ENCODE results near the gene FEM1A. TPM values are rescaled to one million over a fixed set of nuclear protein-coding genes. Genes with fewer than 3 reads are reported as not detected.

Gene FEM1A
- total and polyA plus RNA-seq, 2 donors (not counting 1 experiment from before 2014, with no cell fraction given), result 5.8 to 18.7 TPM

DNA sequence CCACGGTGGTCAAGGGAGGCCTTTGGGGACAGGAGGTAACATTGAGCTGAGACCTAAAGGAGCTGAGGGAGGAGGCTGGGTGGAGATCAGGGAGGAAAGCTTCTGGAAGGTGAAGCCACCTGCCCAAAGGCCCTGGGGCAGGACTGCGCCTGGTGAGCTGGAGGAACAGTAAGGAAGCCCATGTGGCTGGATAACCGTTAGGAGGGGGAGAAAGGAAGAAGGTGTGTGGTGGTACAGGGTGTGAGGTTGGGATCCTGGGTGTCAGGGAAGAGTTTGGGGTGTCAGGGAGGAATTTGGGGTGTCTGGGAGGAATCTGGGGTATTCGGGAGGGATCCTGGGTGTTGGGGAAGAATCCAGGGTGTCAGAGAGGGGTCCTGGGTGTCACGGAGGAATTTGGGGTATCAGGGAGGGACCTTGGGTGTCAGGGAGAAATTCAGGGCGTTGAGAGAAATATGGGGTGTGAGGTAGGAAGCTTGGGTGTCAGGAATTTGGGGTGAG, 39.3 kb downstream of the FEM1A start:
- Histone ChIP-seq H3K79me2 (ENCODE audit: control insufficient read depth, insufficient read depth, low read length) (peaks cover 51% of the 10 kb centered on the region), H3K27me3 (replicated peaks in 1 of 4; ENCODE audit: control extremely low read depth in 1 of 4, control insufficient read depth in 3 of 4, insufficient read depth in 4 of 4, low read length in 3 of 4) (no peaks in the 10 kb centered on the region), H3K4me1 (ENCODE audit: control insufficient read depth in 2 of 2, insufficient read depth in 2 of 2, low read length in 2 of 2) (peaks cover 17 to 41% of the 10 kb centered on the region in 2 donors), H2AFZ (ENCODE audit: insufficient read depth, low read depth, low read length, poor library complexity, severe bottlenecking) (peak overlapping the region; percentile 75), H3K9ac (ENCODE audit: low read length) (peak overlapping the region; percentile 87), H3K4me3 (ENCODE audit: control extremely low read depth in 1 of 5, extremely low read depth in 1 of 5, insufficient read depth in 1 of 5, low read depth in 2 of 5, low read length in 4 of 5) (peak overlapping the region; percentile 84 to 96 (median 89)), H3K9me3 (ENCODE audit: control extremely low read depth in 1 of 3, control insufficient read depth in 2 of 3, insufficient read depth in 1 of 3, low read length in 2 of 3) (no peaks in the 10 kb centered on the region), H3K27ac (ENCODE audit: low read length in 2 of 2) (peak overlapping the region; percentile 91 to 92), H3K36me3 (replicated peaks in 1 of 2; ENCODE audit: control extremely low read depth in 1 of 2, control insufficient read depth in 1 of 2, extremely low read depth in 1 of 2, insufficient read depth in 2 of 2, low read length in 1 of 2) (no peaks in the 10 kb centered on the region), H4K20me1 (ENCODE audit: control insufficient read depth, insufficient read depth, low read length, poor library complexity, severe bottlenecking) (peaks cover 17% of the 10 kb centered on the region), H3K4me2 (replicated peaks; ENCODE audit: low read depth, low read length, poor library complexity, severe bottlenecking) (peak overlapping the region; percentile 93)
- TF ChIP-seq EZH2 (IDR thresholded peaks at IDR 0.05; ENCODE audit: borderline replicate concordance, insufficient read depth, low read depth, low read length, poor library complexity, severe bottlenecking), result no peak
- TF ChIP-seq, protein P1, sequence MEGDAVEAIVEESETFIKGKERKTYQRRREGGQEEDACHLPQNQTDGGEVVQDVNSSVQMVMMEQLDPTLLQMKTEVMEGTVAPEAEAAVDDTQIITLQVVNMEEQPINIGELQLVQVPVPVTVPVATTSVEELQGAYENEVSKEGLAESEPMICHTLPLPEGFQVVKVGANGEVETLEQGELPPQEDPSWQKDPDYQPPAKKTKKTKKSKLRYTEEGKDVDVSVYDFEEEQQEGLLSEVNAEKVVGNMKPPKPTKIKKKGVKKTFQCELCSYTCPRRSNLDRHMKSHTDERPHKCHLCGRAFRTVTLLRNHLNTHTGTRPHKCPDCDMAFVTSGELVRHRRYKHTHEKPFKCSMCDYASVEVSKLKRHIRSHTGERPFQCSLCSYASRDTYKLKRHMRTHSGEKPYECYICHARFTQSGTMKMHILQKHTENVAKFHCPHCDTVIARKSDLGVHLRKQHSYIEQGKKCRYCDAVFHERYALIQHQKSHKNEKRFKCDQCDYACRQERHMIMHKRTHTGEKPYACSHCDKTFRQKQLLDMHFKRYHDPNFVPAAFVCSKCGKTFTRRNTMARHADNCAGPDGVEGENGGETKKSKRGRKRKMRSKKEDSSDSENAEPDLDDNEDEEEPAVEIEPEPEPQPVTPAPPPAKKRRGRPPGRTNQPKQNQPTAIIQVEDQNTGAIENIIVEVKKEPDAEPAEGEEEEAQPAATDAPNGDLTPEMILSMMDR (IDR thresholded peaks at IDR 0.05), result no peak
- no peaks in the 10 kb centered on the region for H3K9me3 Mint-ChIP-seq (ENCODE audit: insufficient read depth)
- intact Hi-C loops (cut with micrococcal nuclease), result no loop called here
- ATAC-seq (ENCODE audit: low read depth), result no peak
- 60% methylated on average over 6 of the region's 6 CpGs for WGBS (ENCODE audit: insufficient coverage)
- H3K4me3 Mint-ChIP-seq, result peak overlapping the region; percentile 93
- DNase-seq, result peak; percentile 33
- ChIA-PET CTCF (interaction anchor here (0.9 to 11.1 kb wide), 10 partner anchors 10 to 98 kb away, joined by 3 to 135 read pairs (median 4); partner anchors contain the start of gene FEM1A), POLR2A (interaction anchor here (0.6 kb wide), 1 partner anchor 93 kb away, joined by 5 read pairs; no protein-coding TSS in a partner anchor)
- peak overlapping the region; percentile 93 for H3K27ac Mint-ChIP-seq
- H3K4me1 Mint-ChIP-seq, result peaks cover 30% of the 10 kb centered on the region
- no peaks in the 10 kb centered on the region for H3K27me3 Mint-ChIP-seq

DNA sequence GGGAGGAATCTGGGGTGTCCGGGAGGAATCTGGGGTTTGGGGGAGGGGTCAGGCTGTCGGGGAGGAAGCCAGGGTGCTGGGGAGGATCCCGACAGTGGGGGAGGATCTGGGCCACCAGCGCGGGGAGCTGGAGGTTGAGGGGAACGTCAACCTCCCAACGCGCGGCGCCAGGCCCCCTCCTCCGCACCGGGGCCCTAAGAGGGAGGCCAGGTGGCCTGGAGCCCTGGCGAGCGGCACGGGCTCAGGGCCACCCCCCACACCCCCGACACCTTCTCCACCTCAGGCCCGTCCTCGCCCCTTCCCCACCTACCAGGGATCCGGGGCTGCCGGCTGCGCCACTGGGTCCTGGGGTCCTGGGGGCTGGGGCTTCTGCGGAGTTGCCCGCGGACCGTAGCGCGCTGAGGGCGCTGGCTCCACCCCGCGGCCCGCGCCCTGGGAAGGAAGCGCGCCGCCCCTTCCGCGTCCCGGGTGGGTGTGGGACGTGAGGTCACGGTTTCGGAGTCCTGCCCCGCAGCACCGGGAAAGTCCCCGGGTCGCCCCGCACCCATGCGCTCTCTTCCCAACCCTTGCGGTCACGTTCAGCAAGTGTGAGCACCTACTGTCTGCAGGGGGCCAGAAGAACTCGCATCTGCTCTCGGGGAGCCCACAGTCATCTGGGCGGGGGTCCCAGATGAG, 39.9 kb downstream of the FEM1A start, which contains the start of gene TICAM1:
TSS of gene TICAM1 (minus strand) at position 409 of the 675 bp plus-strand sequence. CDS start 13,335 bp downstream, outside the sequence.
- POLR2A ChIA-PET, result interaction anchor here (0.7 kb wide), 1 partner anchor 15 kb away, joined by 4 read pairs; no protein-coding TSS in a partner anchor
- H3K4me2 ChIP-seq (replicated peaks; ENCODE audit: low read depth, low read length, poor library complexity, severe bottlenecking), result peak within 1 kb of the TSS; percentile 93
- Mint-ChIP-seq H3K9me3 (ENCODE audit: insufficient read depth) (no peaks in the 10 kb centered on the region), H3K27me3 (no peaks in the 10 kb centered on the region), H3K27ac (peak within 1 kb of the TSS; percentile 93), H3K4me1 (peaks cover 30% of the 10 kb centered on the region), H3K4me3 (peak within 1 kb of the TSS; percentile 93)
- TF ChIP-seq EZH2 (IDR thresholded peaks at IDR 0.05; ENCODE audit: borderline replicate concordance, insufficient read depth, low read depth, low read length, poor library complexity, severe bottlenecking), result no peak
- TF ChIP-seq, protein P1 (IDR thresholded peaks at IDR 0.05), result no peak
- peaks cover 46% of the 10 kb centered on the region for H3K79me2 ChIP-seq (ENCODE audit: control insufficient read depth, insufficient read depth, low read length)
- H3K9ac ChIP-seq (ENCODE audit: low read length), result peak within 1 kb of the TSS; percentile 87
- intact Hi-C loops (cut with micrococcal nuclease), result no loop called here
- H3K4me3 ChIP-seq (ENCODE audit: control extremely low read depth in 1 of 5, extremely low read depth in 1 of 5, insufficient read depth in 1 of 5, low read depth in 2 of 5, low read length in 4 of 5), result peak within 1 kb of the TSS; percentile 84 to 96 (median 89)
- ATAC-seq (ENCODE audit: low read depth) (peak; percentile 80), DNase-seq (peak; percentile 91)
- H3K9me3 ChIP-seq (ENCODE audit: control extremely low read depth in 1 of 3, control insufficient read depth in 2 of 3, insufficient read depth in 1 of 3, low read length in 2 of 3), result no peaks in the 10 kb centered on the region
- H4K20me1 ChIP-seq (ENCODE audit: control insufficient read depth, insufficient read depth, low read length, poor library complexity, severe bottlenecking), result peaks cover 17% of the 10 kb centered on the region
- H3K27ac ChIP-seq (ENCODE audit: low read length in 2 of 2), result peak within 1 kb of the TSS; percentile 91 to 92
- no peaks in the 10 kb centered on the region for H3K27me3 ChIP-seq (replicated peaks in 1 of 4; ENCODE audit: control extremely low read depth in 1 of 4, control insufficient read depth in 3 of 4, insufficient read depth in 4 of 4, low read length in 3 of 4)
- peak within 1 kb of the TSS; percentile 75 for H2AFZ ChIP-seq (ENCODE audit: insufficient read depth, low read depth, low read length, poor library complexity, severe bottlenecking)
- under 1% methylated on average over 47 of the region's 52 CpGs for WGBS (ENCODE audit: insufficient coverage)
- H3K4me1 ChIP-seq (ENCODE audit: control insufficient read depth in 2 of 2, insufficient read depth in 2 of 2, low read length in 2 of 2), result peaks cover 17 to 41% of the 10 kb centered on the region in 2 donors
- CTCF ChIA-PET, result interaction anchor here (0.9 to 11.1 kb wide), 11 partner anchors 9 to 99 kb away, joined by 3 to 135 read pairs (median 3); partner anchors contain the start of gene FEM1A
- H3K36me3 ChIP-seq (replicated peaks in 1 of 2; ENCODE audit: control extremely low read depth in 1 of 2, control insufficient read depth in 1 of 2, extremely low read depth in 1 of 2, insufficient read depth in 2 of 2, low read length in 1 of 2), result no peaks in the 10 kb centered on the region
